ENCODE results near the gene SUN3.

Gene SUN3

DNA sequence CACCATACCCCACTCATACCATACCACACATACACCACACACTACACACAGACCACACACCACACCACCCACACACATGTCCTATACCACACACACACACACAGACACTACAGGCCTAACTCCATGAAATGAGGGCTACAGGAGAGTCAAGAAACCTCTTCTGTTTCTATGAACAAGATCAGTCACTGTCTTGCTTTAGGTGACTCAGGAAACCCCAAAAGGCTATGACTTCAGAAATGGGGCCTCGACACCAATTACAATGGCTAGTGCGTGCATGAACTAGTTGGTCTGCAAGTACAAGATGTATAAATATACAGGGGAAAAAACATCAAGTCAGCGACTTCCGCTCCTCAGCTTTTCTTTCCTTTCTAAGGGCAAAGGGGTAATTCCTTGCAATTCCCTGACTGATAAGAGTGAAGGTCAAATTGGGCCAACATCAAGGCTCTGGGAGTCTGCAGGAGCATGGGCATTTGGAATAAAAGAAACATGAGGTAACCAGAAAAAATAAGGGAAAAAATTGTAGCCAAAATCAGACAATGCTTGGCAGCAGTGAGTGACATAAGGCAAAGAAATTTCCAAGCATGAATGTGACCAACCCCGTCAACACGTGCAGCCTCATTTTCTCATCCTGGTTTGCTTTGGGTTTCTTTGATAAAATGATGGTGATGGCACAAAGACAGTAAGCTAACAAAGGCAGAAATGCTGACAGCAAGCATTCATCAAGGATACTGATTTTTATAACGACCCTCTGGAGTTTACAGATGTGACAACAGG lies 82.1 kb downstream of the SUN3 start:
- in situ Hi-C loops (cut with HindIII; ENCODE audit: low sequenced_read_pairs): no loop called here

- in situ Hi-C loops (cut with HindIII; ENCODE audit: low sequenced_read_pairs): no loop called here
Measured at GRCh38 chr7:47945261-47946015, 83.5 kb downstream of the SUN3 start.

- in situ Hi-C loops (cut with HindIII; ENCODE audit: low sequenced_read_pairs): loop anchor here (5.0 kb wide), 2 partner anchors 33 to 57 kb away; partner anchors contain the start of gene HUS1
Measured at GRCh38 chr7:47944536-47945260, 84.2 kb downstream of the SUN3 start.

- in situ Hi-C loops (cut with HindIII; ENCODE audit: low sequenced_read_pairs): loop anchor here (5.0 kb wide), 2 partner anchors 33 to 57 kb away; partner anchors contain the start of gene HUS1
Measured at GRCh38 chr7:47943676-47944474, 85.0 kb downstream of the SUN3 start.

DNA sequence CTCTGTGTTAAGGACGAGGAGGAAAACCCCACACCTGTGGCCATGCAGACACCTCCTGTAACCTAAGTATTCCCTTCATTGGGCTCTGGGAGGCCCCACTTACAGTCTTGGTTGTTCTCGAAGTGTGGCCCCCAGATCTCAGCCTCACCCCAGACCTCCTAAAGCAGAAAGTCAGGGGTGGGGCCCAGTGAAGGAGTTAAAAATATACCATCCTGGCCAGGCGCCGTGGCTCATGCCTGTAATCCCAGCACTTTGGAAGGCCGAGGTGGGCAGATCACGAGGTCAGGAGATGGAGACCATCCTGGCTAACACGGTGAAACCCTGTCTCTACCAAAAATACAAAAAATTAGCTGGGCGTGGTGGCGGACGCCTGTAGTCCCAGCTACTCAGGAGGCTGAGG lies 86.3 kb downstream of the SUN3 start:
- in situ Hi-C loops (cut with HindIII; ENCODE audit: low sequenced_read_pairs): loop anchor here (5.0 kb wide), 2 partner anchors 35 to 55 kb away; partner anchors contain the start of gene HUS1

DNA sequence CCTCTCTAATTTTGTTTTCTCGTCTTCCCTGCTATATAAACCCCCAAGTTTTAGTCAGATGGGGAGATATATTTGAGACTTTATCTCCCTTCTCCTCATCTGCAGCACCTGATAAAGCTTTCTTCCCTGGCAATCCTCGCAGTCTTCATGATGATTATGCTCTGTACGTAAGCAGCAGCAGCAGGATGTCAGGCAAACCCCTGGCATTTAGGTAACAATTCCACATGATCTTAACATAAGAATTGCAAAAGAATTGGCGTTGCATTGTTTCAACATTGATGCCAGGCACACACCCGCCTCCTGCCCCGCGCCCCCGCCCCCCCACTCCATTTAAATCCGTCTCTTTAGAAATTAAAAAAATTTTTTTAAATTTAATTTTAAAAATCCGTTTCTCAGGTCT lies 86.8 kb downstream of the SUN3 start:
- in situ Hi-C loops (cut with HindIII; ENCODE audit: low sequenced_read_pairs): loop anchor here (5.0 kb wide), 2 partner anchors 35 to 55 kb away; partner anchors contain the start of gene HUS1

DNA sequence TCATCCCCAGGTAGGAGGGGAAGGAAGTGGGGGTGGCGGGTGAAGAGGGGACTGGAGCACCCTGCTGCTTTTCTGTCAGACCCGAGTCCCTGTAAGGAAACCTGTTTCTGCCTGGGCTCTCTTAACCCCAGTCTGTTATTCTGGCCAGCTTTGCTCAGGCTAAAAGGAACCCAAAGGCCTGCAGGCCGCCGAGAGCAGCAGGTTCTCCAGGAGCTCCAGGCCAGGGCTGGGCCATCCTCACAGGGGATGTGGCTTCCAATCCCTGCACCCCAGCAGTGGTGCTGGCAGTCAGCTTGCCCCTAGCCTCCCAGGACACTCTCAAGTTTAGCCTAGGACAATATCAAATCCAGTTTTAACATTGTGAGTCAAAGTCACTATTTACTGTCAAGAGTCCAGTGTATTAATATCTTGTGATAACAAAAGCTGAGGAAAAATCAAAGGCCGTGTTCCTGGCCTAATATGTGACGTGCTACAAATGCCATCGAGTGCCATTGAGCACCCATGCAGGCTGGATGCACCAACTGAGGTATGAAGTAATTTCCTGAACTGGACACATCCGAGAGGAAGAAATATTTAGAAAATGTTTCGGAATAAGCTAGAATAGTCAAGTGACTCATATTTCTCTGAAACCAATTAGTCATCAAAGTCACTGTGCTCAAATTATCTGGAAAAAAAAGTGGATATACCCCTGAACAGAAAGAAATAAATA lies 87.6 kb downstream of the SUN3 start:
- in situ Hi-C loops (cut with HindIII; ENCODE audit: low sequenced_read_pairs): loop anchor here (5.0 kb wide), 2 partner anchors 36 to 54 kb away; partner anchors contain the start of gene HUS1

- in situ Hi-C loops (cut with HindIII; ENCODE audit: low sequenced_read_pairs): loop anchor here (5.0 kb wide), 2 partner anchors 37 to 53 kb away; partner anchors contain the start of gene HUS1
Measured at GRCh38 chr7:47940088-47941013, 88.6 kb downstream of the SUN3 start.

DNA sequence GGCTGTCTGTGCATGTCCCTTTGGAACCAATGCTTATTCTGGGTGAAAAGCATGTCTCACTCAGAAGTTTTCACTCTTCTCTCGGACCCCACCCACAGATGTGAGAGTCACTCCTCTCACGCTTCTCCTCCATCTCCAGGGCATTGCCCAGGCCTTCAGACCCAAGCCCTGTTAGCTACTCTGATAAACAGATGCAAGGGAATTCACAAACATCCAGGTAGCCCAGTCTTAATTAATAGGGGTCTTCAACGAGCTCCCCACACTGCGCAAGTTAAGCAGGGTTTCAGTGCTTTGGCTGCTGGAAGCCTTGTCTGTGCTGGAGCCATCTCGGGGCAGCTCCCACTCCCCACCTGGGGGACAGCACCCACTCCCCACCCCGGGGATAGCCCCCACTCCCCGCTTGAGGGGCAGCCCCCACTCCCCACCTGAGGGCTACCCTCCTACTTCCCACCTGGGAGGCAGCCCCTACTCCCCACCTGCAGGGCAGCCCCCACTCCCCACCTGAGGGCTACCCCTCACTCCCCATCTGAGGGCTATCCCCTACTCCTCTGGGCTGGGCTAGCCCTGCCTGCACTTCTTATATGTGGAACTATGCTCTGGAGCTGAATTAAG lies 89.4 kb downstream of the SUN3 start:
- in situ Hi-C loops (cut with HindIII; ENCODE audit: low sequenced_read_pairs): loop anchor here (5.0 kb wide), 2 partner anchors 38 to 52 kb away; partner anchors contain the start of gene HUS1

- in situ Hi-C loops (cut with HindIII; ENCODE audit: low sequenced_read_pairs): no loop called here
Measured at GRCh38 chr7:47938574-47939165, 90.2 kb downstream of the SUN3 start.

DNA sequence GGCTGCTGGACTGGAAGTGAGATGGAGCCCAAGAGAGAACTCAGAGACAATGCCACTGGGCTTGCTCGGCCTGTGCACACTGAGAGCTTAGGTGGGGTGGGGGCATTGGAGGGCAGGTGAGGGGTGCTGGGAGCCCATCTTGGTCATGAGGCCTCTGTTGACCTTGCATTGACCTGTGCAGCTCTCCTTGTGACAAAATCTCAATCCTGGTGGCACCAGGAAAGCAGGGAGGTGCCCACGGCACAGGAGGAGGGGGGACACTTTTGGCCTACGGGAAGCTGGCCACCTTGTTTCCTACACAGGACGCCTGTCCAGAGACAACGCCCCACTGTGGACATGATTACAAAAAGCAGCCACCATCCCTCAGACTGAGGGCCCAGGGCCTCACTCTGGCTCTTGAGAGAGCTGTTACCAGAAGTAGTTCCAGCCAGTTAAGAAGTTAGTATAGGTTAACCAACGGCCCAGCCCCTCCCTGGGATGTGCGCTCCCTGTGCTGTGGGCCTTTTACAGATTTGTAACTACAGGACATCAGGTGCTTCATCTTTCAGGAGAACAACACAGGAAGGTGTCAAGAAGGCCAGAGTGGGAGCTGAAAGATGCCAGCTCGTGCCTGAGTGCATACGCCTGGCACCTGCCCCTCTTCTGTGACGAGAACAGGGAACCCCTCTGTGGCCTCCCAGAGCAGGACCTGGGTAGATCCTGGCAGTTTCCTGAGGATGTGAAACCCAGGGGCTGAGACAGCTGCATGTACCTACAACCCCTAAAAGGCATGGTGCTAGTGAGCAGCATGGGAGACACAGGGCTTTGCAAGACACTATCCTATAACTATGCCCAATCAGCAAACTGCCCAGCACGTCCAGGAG lies 91.0 kb downstream of the SUN3 start:
- in situ Hi-C loops (cut with HindIII; ENCODE audit: low sequenced_read_pairs): no loop called here
